Transverse colon (tissue), 4 donors: Measurements from ENCODE around the gene SHE. TPM values are rescaled to one million over a fixed set of nuclear protein-coding genes. Genes with fewer than 3 reads are reported as not detected.

Source experiments
- DNase-seq: peaks from one replicate; pipeline ENCODE4 v3.0.0-alpha.2; 2019
- H3K27ac ChIP-seq, 4 donors: fragments of 200-600 bp; sonication (generic); 2 replicates each; pipeline ENCODE4 v1.5.1; 2016 to 2018; ENCODE audit warnings: inconsistent platforms in 4 of 4
- H3K27me3 ChIP-seq: fragments of 200-600 bp; sonication (generic); 2 replicates; pipeline ENCODE4 v1.5.1; 2017; ENCODE audit warnings: inconsistent platforms
- H3K36me3 ChIP-seq, 4 donors: fragments of 200-600 bp; sonication (generic); 2 replicates each; pipeline ENCODE4 v1.5.1; 2017 to 2019; ENCODE audit warnings: inconsistent platforms in 4 of 4
- H3K4me1 ChIP-seq, 4 donors: fragments of 200-600 bp; sonication (generic); 2 replicates each; pipeline ENCODE4 v1.5.1; 2017 to 2020; ENCODE audit warnings: inconsistent platforms in 4 of 4
- H3K4me3 ChIP-seq, 4 donors: fragments of 200-600 bp; sonication (generic); 1 replicate in 1 of 4; 2 replicates in 3 of 4; pipeline versions ENCODE4 v1.5.1 to v1.6.1; 2017 to 2019; ENCODE audit warnings: inconsistent platforms in 4 of 4
- H3K9me3 ChIP-seq, 2 donors: fragments of 200-600 bp; sonication (generic); 2 replicates each; pipeline ENCODE4 v1.5.1; 2017 to 2019; ENCODE audit warnings: inconsistent platforms in 2 of 2
- CTCF ChIP-seq, 5 experiments: fragments of 200-600 bp in 3 of 5; fragments of 450-650 bp in 2 of 5; sonication (generic) in 3 of 5; IDR thresholded peaks; 1 replicate in 2 of 5; 2 replicates in 3 of 5; pipeline ENCODE4 v1.5.1; 2016 to 2017; ENCODE audit warnings: antibody characterized with exemption in 5 of 5, inconsistent platforms in 3 of 5, mild to moderate bottlenecking in 2 of 5, moderate library complexity in 1 of 5
- EP300 ChIP-seq: sonication (generic); formaldehyde crosslinking; IDR thresholded peaks from one replicate; pipeline ENCODE4 v1.6.1; 2017; ENCODE audit warnings: antibody characterized with exemption, low read depth
- POLR2A ChIP-seq: fragments of 450-650 bp; IDR thresholded peaks from one replicate; pipeline ENCODE4 v1.6.1; 2016; ENCODE audit warnings: antibody characterized with exemption, mild to moderate bottlenecking, moderate library complexity
- POLR2AphosphoS5 ChIP-seq, 3 donors: sonication (generic); formaldehyde crosslinking; IDR thresholded peaks; one replicate each; pipeline ENCODE4 v1.6.1; 2016; ENCODE audit warnings: antibody characterized with exemption in 3 of 3
- WGBS, 2 donors: methylation state at CpG; one replicate each; pipeline ENCODE4 v1.1.5; 2018; ENCODE audit warnings: low coverage in 1 of 2; 5-methylcytosine and 5-hydroxymethylcytosine counted together
- in situ Hi-C, 4 donors: fragments of 200-750 bp; cut with MboI; loops; one replicate each; pipeline versions ENCODE4 v1.15.0 to v1.15.1; 2017; ENCODE audit warnings: low sequenced_read_pairs in 3 of 4, low pct_ligation_motif_present in 1 of 4, low pct_unique_long_range_greater_than_20kb in 1 of 4
- intact Hi-C: fragments of 100-400 bp; cut with DNase I; formaldehyde crosslinking; loops from one replicate; pipeline ENCODE4 v1.15.1; 2023; ENCODE audit warnings: low total_unique reads
- total RNA-seq, 4 donors: library from RNA; depleted of rRNA; stranded (reverse); fragments of >200 nt; gene quantifications; one replicate each; pipeline ENCODE4 v1.1.0, GENCODE V29; 2016

Gene SHE
- total RNA-seq, 4 donors from 2014 or later: 5.2 to 15.0 (median 6.7) TPM

GRCh38 chr1:154440036-154440804, 62.0 kb downstream of the SHE start:
- Histone ChIP-seq H3K4me3 (no peak overlapping the region), H3K36me3 (peaks cover 0 to 5% (median 0%) of the 10 kb centered on the region in 4 donors), H3K27ac (peak overlapping the region; percentile 64 to 93 (median 76)), H3K9me3 (no peaks in the 10 kb centered on the region), H3K27me3 (no peaks in the 10 kb centered on the region), H3K4me1 (peaks cover 13 to 79% (median 39%) of the 10 kb centered on the region in 4 donors)
- DNase-seq: no peak
- intact Hi-C loops (loop anchor here (5.0 kb wide), 1 partner anchor 33 kb away; the partner anchor contains the start of gene IL6R), in situ Hi-C loops (no loop called here)
- no peak for TF ChIP-seq EP300
- no peak for TF ChIP-seq POLR2A
- TF ChIP-seq CTCF (IDR thresholded peaks at IDR 0.05): no peak
- no peak for TF ChIP-seq POLR2AphosphoS5 (IDR thresholded peaks at IDR 0.05)
- WGBS, 2 donors: 76 to 84% methylated on average over 6 of the region's 6 CpGs

GRCh38 chr1:154436433-154436832, 65.8 kb downstream of the SHE start:
- no peak for DNase-seq
- 89 to 93% methylated on average over 5 to 9 of the region's 9 CpGs for WGBS, 2 donors
- intact Hi-C loops: no loop called here
- TF ChIP-seq POLR2A (no peak), EP300 (no peak)
- Histone ChIP-seq H3K27me3 (no peaks in the 10 kb centered on the region), H3K4me1 (peaks cover 30 to 83% (median 62%) of the 10 kb centered on the region in 4 donors), H3K9me3 (no peaks in the 10 kb centered on the region), H3K36me3 (no peaks in the 10 kb centered on the region), H3K27ac (peak overlapping the region; percentile 86 to 93 (median 90)), H3K4me3 (peak overlapping the region in 1 of 4 donors; percentile 3)
- in situ Hi-C loops: no loop called here

GRCh38 chr1:154435599-154436200, 66.5 kb downstream of the SHE start:
- H3K9me3 ChIP-seq: no peaks in the 10 kb centered on the region
- TF ChIP-seq POLR2A (no peak), EP300 (no peak), POLR2AphosphoS5 (IDR thresholded peaks at IDR 0.05) (no peak), CTCF (IDR thresholded peaks at IDR 0.05) (no peak)
- 92% methylated on average over 14 of the region's 15 CpGs; no CpG with 5 or more reads in 1 of the 2 donors for WGBS, 2 donors
- peak overlapping the region in 1 of 4 donors; percentile 3 for H3K4me3 ChIP-seq
- H3K36me3 ChIP-seq: no peaks in the 10 kb centered on the region
- peaks cover 35 to 83% (median 62%) of the 10 kb centered on the region in 4 donors for H3K4me1 ChIP-seq
- DNase-seq: no peak
- intact Hi-C loops: no loop called here
- H3K27ac ChIP-seq: peak overlapping the region; percentile 86 to 93 (median 90)
- H3K27me3 ChIP-seq: no peaks in the 10 kb centered on the region
- in situ Hi-C loops: no loop called here

- 45% methylated on average over 18 of the region's 18 CpGs; no CpG with 5 or more reads in 1 of the 2 donors for WGBS, 2 donors
- no peaks in the 10 kb centered on the region for H3K9me3 ChIP-seq
- no peaks in the 10 kb centered on the region for H3K27me3 ChIP-seq
- peak; percentile 34 to 72 (median 65) for TF ChIP-seq POLR2AphosphoS5 (IDR thresholded peaks at IDR 0.05)
- no peak for TF ChIP-seq CTCF (IDR thresholded peaks at IDR 0.05)
- TF ChIP-seq EP300: peak; percentile 22
- peak; percentile 23 for TF ChIP-seq POLR2A
- no peaks in the 10 kb centered on the region for H3K36me3 ChIP-seq
- peaks cover 40 to 83% (median 68%) of the 10 kb centered on the region in 4 donors for H3K4me1 ChIP-seq
- intact Hi-C loops (no loop called here), in situ Hi-C loops (no loop called here)
- peak overlapping the region; percentile 86 to 93 (median 90) for H3K27ac ChIP-seq
- peak overlapping the region in 2 of 4 donors; percentile 3 to 11 for H3K4me3 ChIP-seq
- DNase-seq: peak; percentile 80
These were observed 67.7 kb downstream of the SHE start for GRCh38 chr1:154434346-154435085.
